OCI-LY1 (cell line): ENCODE measurements around the gene ALS2CL.

Experiments used
- H2AFZ ChIP-seq: fragments of 200-600 bp; sonication (generic), shearing (Covaris generic); 2 replicates; pipeline ENCODE4 v1.6.0; 2014; ENCODE audit warnings: antibody characterized with exemption, mild to moderate bottlenecking, low read length
- H3F3A ChIP-seq: fragments of 200-600 bp; sonication (generic), shearing (Covaris generic); 2 replicates; pipeline ENCODE4 v1.6.0; 2014; ENCODE audit warnings: mild to moderate bottlenecking, antibody characterized with exemption, low read length, moderate library complexity; ENCODE audit not compliant: insufficient read depth
- H3K27ac ChIP-seq: fragments of 200-600 bp; sonication (generic); 2 replicates; pipeline ENCODE4 v1.5.1; 2014; ENCODE audit warnings: low read length, mixed run types, mild to moderate bottlenecking, low read depth; ENCODE audit not compliant: poor library complexity, severe bottlenecking
- H3K27me3 ChIP-seq: fragments of 200-600 bp; sonication (generic); 2 replicates; pipeline ENCODE4 v1.6.0; 2014; ENCODE audit warnings: antibody characterized with exemption, mild to moderate bottlenecking, low read length, moderate library complexity; ENCODE audit not compliant: insufficient read depth
- H3K36me3 ChIP-seq: fragments of 200-600 bp; sonication (generic); 2 replicates; pipeline ENCODE4 v1.6.1; 2014; ENCODE audit warnings: mild to moderate bottlenecking, antibody characterized with exemption, low read length, moderate library complexity, mixed read lengths; ENCODE audit not compliant: insufficient read depth
- H3K4me1 ChIP-seq: fragments of 200-600 bp; sonication (generic); 2 replicates; pipeline ENCODE4 v1.5.1; 2014; ENCODE audit warnings: mild to moderate bottlenecking, low read length, moderate library complexity; ENCODE audit not compliant: insufficient read depth, severe bottlenecking
- H3K4me2 ChIP-seq: fragments of 200-600 bp; sonication (generic), shearing (Covaris generic); 2 replicates; pipeline ENCODE4 v1.6.1; 2014; ENCODE audit warnings: low read length
- H3K4me3 ChIP-seq: fragments of 200-600 bp; sonication (generic); 2 replicates; pipeline ENCODE4 v1.5.1; 2014; ENCODE audit warnings: low read length, low read depth, mild to moderate bottlenecking, mixed read lengths; ENCODE audit not compliant: poor library complexity, severe bottlenecking
- H3K79me2 ChIP-seq: fragments of 200-600 bp; shearing (Covaris generic); 2 replicates; pipeline ENCODE4 v1.6.1; 2016; ENCODE audit warnings: mixed run types, low read length, mixed read lengths; ENCODE audit not compliant: insufficient read depth
- H3K9ac ChIP-seq: fragments of 200-600 bp; sonication (generic), shearing (Covaris generic); 2 replicates; pipeline ENCODE4 v1.6.1; 2014; ENCODE audit warnings: mild to moderate bottlenecking, low read length, mixed read lengths
- H3K9me2 ChIP-seq: fragments of 200-600 bp; sonication (generic), shearing (Covaris generic); 2 replicates; pipeline ENCODE4 v1.6.1; 2014; ENCODE audit warnings: low read depth, mild to moderate bottlenecking, low read length, mixed read lengths
- H3K9me3 ChIP-seq: fragments of 200-600 bp; shearing (Covaris generic); 2 replicates; pipeline ENCODE4 v1.6.1; 2014; ENCODE audit warnings: low read length, mixed read lengths
- H4K20me1 ChIP-seq: fragments of 200-600 bp; sonication (generic), shearing (Covaris generic); 2 replicates; pipeline ENCODE4 v1.6.0; 2016; ENCODE audit warnings: mild to moderate bottlenecking, low read length; ENCODE audit not compliant: insufficient read depth
- CTCF ChIP-seq: fragments of 200-600 bp; sonication (generic), shearing (Covaris generic); IDR thresholded peaks from 2 replicates; pipeline ENCODE4 v1.5.1; 2017; ENCODE audit warnings: mild to moderate bottlenecking, antibody characterized with exemption, low read length, moderate library complexity, mixed read lengths
- EZH2 ChIP-seq: fragments of 200-600 bp; sonication (generic), shearing (Covaris generic); IDR thresholded peaks from 2 replicates; pipeline ENCODE4 v1.8.0; 2017; ENCODE audit warnings: borderline replicate concordance, mixed run types, mild to moderate bottlenecking, antibody characterized with exemption, low read length, moderate library complexity, mixed read lengths

ALS2CL gene

GRCh38 chr3:46669191-46669999, 24.1 kb downstream of the ALS2CL start:
- Histone ChIP-seq H3K27ac (no peak overlapping the region), H3K4me3 (no peak overlapping the region), H3K9ac (no peak overlapping the region), H3K4me2 (no peak overlapping the region), H3K36me3 (no peaks in the 10 kb centered on the region), H3K4me1 (no peaks in the 10 kb centered on the region), H3K27me3 (no peaks in the 10 kb centered on the region), H3K79me2 (no peaks in the 10 kb centered on the region), H3F3A (no peaks in the 10 kb centered on the region), H2AFZ (no peak overlapping the region), H3K9me2 (no peaks in the 10 kb centered on the region), H3K9me3 (no peaks in the 10 kb centered on the region), H4K20me1 (no peaks in the 10 kb centered on the region)
- no peak for TF ChIP-seq CTCF
- TF ChIP-seq EZH2: no peak

- H3K27me3 ChIP-seq: no peaks in the 10 kb centered on the region
- no peak overlapping the region for H3K9ac ChIP-seq
Observed at GRCh38 chr3:46668591-46668990, 24.9 kb downstream of the ALS2CL start.

GRCh38 chr3:46668116-46668515, 25.4 kb downstream of the ALS2CL start:
- no peaks in the 10 kb centered on the region for H3K4me1 ChIP-seq
- no peaks in the 10 kb centered on the region for H3K9me3 ChIP-seq
- no peak overlapping the region for H3K27ac ChIP-seq
- no peak overlapping the region for H3K9ac ChIP-seq
- no peaks in the 10 kb centered on the region for H4K20me1 ChIP-seq
- H3K79me2 ChIP-seq: no peaks in the 10 kb centered on the region
- no peaks in the 10 kb centered on the region for H3K27me3 ChIP-seq
- H2AFZ ChIP-seq: no peak overlapping the region
- no peaks in the 10 kb centered on the region for H3K36me3 ChIP-seq
- H3K4me3 ChIP-seq: no peak overlapping the region
- H3K4me2 ChIP-seq: no peak overlapping the region
- TF ChIP-seq EZH2: no peak
- no peaks in the 10 kb centered on the region for H3K9me2 ChIP-seq
- no peaks in the 10 kb centered on the region for H3F3A ChIP-seq

More at GRCh38 chr3:46668591-46668990, 24.9 kb downstream of the ALS2CL start:
- H3K4me1 ChIP-seq: no peaks in the 10 kb centered on the region
- TF ChIP-seq EZH2 (no peak), CTCF (no peak)
- H3K4me2 ChIP-seq: no peak overlapping the region
- H3K4me3 ChIP-seq: no peak overlapping the region
- H3K36me3 ChIP-seq: no peaks in the 10 kb centered on the region
- H3K9me2 ChIP-seq: no peaks in the 10 kb centered on the region
- H3K9me3 ChIP-seq: no peaks in the 10 kb centered on the region
- no peak overlapping the region for H3K27ac ChIP-seq
- no peak overlapping the region for H2AFZ ChIP-seq
- H3F3A ChIP-seq: no peaks in the 10 kb centered on the region
- H4K20me1 ChIP-seq: no peaks in the 10 kb centered on the region
- no peaks in the 10 kb centered on the region for H3K79me2 ChIP-seq

GRCh38 chr3:46667657-46668056, 25.8 kb downstream of the ALS2CL start:
- Histone ChIP-seq H2AFZ (no peak overlapping the region), H3K79me2 (no peaks in the 10 kb centered on the region), H3K4me1 (no peaks in the 10 kb centered on the region), H3K4me2 (no peak overlapping the region), H3K4me3 (no peak overlapping the region), H3F3A (no peaks in the 10 kb centered on the region), H4K20me1 (no peaks in the 10 kb centered on the region), H3K27me3 (no peaks in the 10 kb centered on the region), H3K36me3 (no peaks in the 10 kb centered on the region), H3K9ac (no peak overlapping the region), H3K9me3 (no peaks in the 10 kb centered on the region), H3K27ac (no peak overlapping the region), H3K9me2 (no peaks in the 10 kb centered on the region)
- TF ChIP-seq EZH2: no peak
- TF ChIP-seq CTCF: no peak
